GM19035 (cell line): Measurements from ENCODE around the gene GEMIN8.

ENCODE experiments used
- ATAC-seq: cut with Tn5 transposase; IDR thresholded peaks from one replicate; pipeline ENCODE4 v1.9.1; 2021; ENCODE audit not compliant: unreplicated experiment

The GEMIN8 gene

GRCh38 chrX:14017399-14017798 is 12.3 kb downstream of the GEMIN8 start:
- ATAC-seq, result no peak

DNA sequence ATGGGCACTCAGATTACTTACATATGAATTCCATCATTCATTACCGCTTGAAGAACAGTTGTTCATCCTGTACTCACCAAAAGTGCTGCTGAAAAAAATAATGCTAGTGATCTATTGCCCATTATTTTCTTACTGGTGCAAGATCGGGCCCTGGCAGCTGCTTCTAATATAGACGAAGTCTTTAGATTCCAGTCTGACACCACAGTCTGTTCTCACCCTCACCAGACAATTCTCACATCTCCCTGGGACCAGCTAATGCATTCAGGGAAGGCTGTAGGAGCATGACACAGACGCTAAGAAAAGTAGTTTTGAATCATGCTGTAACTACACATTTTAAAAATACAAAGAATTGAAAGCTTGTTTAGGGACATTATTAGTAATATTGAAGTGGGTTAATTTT is 13.8 kb downstream of the GEMIN8 start:
- no peak for ATAC-seq

- no peak for ATAC-seq
Observed at GRCh38 chrX:14015294-14015693, 14.4 kb downstream of the GEMIN8 start.

- no peak for ATAC-seq
Observed at GRCh38 chrX:14014526-14014925, 15.2 kb downstream of the GEMIN8 start.

DNA sequence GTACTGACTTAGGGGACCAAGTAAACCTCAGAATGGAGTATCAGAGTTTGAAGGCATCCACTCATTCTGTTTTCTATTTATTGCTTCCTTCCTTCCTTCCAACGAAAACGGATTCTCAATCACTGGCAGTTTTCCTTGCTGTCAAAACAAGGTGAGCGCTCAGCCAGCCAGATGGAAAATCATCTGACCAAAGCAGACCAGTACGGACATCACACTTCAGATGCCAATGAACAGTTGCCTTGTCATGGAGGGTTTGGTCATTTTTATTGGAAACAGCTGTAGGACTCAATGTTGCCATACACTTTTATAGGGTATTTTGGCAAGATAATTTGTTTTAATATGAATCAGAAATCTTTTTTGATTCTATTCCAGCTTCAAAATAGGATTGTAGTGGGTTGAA is 16.6 kb downstream of the GEMIN8 start:
- ATAC-seq, result no peak

- ATAC-seq, result no peak
Observed at GRCh38 chrX:14010566-14010965, 19.1 kb downstream of the GEMIN8 start.

- ATAC-seq, result no peak
Observed at GRCh38 chrX:14006540-14006939, 23.2 kb downstream of the GEMIN8 start.

DNA sequence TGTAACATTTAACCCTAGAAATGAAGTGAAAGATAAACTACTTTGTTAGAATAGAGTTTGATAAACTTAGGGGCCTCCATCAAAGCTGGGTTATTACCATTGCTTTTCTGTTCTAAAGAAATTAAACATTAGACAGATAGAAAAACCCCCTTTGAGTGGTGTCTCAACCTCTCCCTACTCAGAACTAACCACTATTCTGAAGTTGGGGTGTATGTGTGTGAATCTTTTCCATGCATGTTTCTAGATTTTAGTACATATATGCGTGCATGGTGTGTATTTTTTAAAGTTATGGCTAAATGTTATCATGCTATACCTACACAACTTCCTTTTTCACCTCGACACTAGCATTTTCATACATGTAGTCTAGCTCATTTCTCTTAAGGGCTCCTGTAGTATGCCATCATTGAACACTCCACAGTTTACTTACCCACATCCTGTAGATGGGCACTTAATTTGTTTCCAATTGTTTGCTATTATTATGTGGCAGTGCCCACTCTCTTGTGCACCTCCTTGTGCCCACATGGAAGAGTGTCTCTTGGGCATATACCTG is 25.7 kb downstream of the GEMIN8 start:
- no peak for ATAC-seq

GRCh38 chrX:14003028-14003427 is 26.7 kb downstream of the GEMIN8 start:
- no peak for ATAC-seq

- ATAC-seq, result no peak
Observed at GRCh38 chrX:13996650-13997049, 33.0 kb downstream of the GEMIN8 start.

DNA sequence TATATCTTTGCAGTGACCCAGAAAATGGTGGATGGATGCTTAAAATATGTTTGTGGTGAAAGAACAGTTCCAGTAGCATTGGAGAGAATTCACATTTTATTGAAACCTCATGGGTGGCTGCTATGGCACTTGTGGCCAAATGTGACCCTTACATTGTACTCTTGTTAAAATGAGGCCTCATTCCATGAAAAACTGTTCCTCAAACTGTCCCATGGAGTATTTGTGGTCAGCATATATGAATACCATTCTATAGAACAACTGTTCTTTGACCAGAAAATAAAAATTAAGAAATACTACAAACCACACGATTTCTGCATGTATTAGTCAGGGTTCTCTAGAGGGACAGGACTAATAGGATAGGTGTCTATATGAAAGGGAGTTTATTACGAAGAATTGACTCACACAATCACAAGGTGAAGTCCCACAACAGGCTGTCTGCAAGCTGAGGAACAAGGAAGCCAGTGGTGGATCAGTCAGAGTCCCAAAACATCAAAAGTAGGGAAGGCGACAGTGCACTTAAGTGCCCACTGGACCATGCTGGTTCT is 35.1 kb downstream of the GEMIN8 start:
- no peak for ATAC-seq

DNA sequence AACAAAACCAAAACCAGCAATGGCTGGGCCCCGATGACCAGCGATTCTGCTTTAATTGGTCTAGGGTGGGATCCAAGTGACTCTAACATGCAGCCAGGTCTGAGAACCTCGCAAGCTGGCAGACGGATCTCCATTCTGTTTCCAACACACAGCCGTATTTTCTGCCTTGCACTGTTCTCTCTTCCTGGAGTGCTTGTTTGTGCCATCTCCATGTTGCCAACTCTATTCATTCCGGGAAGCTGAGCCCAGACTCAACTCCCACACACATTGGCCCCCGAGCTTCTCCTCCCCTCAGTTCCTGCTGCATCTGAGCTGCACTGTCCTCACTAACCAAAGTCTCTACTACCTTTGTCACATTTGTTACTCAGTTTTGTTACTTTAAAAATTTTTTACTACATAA is 35.6 kb downstream of the GEMIN8 start:
- no peak for ATAC-seq

GRCh38 chrX:13990126-13990800 is 39.4 kb downstream of the GEMIN8 start:
- ATAC-seq, result no peak

GRCh38 chrX:13985697-13986435 is 43.8 kb downstream of the GEMIN8 start:
- ATAC-seq, result no peak

DNA sequence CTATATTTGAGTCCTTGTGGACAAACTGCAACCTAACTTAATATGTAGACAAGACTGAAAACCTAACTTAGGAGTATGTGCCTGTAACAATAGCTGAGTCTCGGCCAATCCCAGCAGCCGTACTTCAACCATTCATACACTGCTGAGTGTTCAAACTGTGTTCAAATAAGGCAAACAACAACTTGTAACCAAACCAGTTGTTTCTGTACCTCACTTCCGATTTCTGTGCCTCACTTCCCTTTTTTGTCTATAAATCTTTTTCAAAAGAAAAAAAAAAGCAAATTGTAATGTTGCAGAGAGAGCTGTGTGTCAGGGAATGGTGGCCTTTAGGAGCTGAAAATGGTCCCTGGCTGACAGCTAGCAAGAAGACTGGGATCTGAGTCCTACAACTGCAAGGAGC is 46.0 kb downstream of the GEMIN8 start:
- ATAC-seq, result no peak

GRCh38 chrX:13968198-13968597 is 61.5 kb downstream of the GEMIN8 start:
- no peak for ATAC-seq

GRCh38 chrX:13967636-13968035 is 62.1 kb downstream of the GEMIN8 start:
- no peak for ATAC-seq

DNA sequence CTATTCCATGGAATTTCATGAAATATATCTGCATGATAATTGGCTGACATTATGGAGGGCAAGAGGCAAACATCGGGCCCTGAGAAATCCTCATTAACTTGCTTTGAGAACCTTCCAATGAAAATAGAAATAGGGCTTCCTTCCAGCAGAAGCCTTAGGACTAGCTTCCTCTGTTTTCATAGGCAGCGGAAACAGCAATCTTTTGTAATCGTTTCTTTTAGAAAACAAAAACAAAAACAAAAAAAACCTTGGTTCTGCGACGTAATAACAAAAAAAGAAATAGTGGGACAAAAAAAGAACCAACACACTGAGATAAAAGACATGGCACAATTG is 62.9 kb downstream of the GEMIN8 start:
- no peak for ATAC-seq

GRCh38 chrX:13966071-13966792 is 63.5 kb downstream of the GEMIN8 start:
- no peak for ATAC-seq

DNA sequence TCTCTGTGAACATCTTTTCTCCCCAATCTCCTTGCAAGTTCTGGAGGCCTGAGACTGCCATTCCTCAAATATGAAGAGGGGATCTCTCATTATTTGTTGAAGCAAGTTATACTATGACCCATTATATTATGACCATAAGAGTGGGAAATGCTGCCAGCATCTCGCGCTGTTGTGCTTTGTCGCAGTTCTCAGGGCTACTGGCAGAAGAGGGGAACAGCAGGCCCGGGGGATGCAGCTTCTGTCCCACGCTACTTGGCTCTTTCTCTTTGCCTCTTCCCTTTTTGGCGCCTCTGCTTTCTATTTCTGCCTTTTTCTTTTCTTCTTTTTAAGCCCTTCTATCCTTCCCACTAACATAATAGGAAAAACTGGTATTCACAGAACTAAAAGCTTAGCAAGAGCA is 64.2 kb downstream of the GEMIN8 start:
- no peak for ATAC-seq

DNA sequence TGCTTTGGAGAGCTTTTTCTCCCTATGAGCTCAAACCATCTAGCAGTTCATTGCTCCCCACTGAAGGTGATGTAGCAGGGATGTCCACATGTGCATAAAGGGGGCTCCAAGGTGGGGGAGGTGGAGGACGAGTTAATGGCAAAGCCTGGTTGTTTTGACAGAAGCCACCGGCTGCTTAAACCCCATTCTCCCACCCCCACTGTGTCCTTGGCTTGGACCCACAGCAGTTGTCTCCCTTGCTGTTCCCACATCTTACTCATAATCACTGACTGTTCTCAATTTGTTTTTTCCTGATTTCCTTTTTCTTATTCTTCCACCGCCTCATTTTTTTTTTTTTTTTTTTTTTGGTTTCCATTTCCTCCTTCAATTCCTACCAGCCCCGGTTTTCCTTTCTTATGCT is 72.7 kb downstream of the GEMIN8 start:
- no peak for ATAC-seq
